DMS79 (cell line): ENCODE results near the gene TLN1.

ENCODE experiments used
- DNase-seq: peaks from one replicate; lab custom pipeline; 2025; lab: John Stamatoyannopoulos, UW

TLN1 gene

GRCh38 chr9:35684921-35685320 lies 47.1 kb downstream of the TLN1 start:
- no peak for DNase-seq

DNA sequence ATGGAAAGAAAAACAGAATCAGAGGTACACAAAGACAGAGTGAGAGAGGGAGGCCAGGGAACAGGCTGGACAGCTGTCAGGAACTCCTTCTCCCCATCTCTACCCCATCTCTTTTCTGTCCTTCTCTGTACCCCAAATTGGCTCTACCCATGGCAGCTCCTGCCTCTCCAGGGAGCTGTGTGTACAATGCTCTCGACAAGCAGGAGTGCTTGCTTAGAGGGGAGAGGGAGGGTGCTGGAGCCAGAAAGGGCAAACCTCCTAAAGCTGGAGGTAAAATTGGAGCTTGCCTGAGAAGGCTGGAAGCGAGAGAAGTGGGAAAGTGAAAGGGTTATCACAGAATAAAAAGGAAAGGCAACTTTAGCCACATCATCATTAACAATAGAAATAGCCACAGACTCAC lies 48.7 kb downstream of the TLN1 start:
- DNase-seq: no peak

GRCh38 chr9:35682520-35683315 lies 49.3 kb downstream of the TLN1 start:
- no peak for DNase-seq

DNA sequence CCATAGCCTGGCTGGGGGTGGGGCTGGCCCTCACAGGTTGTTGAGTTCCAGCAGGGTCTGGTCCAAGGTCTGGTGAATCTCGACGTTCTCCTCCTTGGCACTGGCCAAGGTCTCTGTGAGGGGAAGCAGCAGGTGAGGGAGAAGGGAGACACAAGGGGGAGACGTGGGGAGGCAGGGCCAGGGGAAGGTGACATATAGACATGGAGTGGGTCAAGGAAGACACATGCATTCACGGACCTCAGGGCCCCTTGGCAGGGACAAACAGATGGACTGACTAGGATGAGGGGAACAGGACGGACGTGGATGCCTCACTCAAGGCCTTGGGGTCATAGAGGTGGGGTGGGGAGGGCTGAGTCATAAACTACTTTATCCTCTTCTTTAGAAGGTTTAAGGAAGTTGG lies 49.9 kb downstream of the TLN1 start:
- no peak for DNase-seq

- DNase-seq: no peak
Observed at GRCh38 chr9:35681341-35682002, 50.5 kb downstream of the TLN1 start.

GRCh38 chr9:35680331-35681105 lies 51.5 kb downstream of the TLN1 start:
- no peak for DNase-seq

- DNase-seq: no peak
Observed at GRCh38 chr9:35679766-35680330, 52.1 kb downstream of the TLN1 start.

DNA sequence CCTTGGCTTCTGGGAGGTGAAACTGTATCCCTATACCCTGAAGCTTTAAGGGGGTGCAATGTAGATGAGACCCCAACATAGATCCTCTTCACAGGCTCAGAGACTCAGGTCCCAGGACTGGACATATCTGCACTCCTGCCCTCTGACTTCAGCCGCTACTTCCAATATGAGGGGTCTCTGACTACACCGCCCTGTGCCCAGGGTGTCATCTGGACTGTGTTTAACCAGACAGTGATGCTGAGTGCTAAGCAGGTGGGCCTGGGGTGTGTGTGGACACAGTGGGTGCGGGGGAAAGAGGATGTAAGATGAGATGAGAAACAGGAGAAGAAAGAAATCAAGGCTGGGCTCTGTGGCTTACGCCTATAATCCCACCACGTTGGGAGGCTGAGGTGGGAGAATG lies 52.9 kb downstream of the TLN1 start:
- no peak for DNase-seq

DNA sequence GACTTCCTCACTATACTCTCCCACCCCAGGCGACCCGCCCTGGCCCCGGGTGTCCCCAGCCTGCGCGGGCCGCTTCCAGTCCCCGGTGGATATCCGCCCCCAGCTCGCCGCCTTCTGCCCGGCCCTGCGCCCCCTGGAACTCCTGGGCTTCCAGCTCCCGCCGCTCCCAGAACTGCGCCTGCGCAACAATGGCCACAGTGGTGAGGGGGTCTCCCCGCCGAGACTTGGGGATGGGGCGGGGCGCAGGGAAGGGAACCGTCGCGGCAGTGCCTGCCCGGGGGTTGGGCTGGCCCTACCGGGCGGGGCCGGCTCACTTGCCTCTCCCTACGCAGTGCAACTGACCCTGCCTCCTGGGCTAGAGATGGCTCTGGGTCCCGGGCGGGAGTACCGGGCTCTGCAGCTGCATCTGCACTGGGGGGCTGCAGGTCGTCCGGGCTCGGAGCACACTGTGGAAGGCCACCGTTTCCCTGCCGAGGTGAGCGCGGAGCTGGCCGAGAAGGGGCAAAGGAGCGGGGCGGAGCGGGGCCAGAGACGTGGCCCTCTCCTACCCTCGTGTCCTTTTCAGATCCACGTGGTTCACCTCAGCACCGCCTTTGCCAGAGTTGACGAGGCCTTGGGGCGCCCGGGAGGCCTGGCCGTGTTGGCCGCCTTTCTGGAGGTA lies 56.1 kb downstream of the TLN1 start:
- DNase-seq: no peak

- DNase-seq: no peak
Observed at GRCh38 chr9:35675204-35675603, 56.8 kb downstream of the TLN1 start.

- DNase-seq: no peak
Observed at GRCh38 chr9:35674025-35674361, 58.0 kb downstream of the TLN1 start.

GRCh38 chr9:35673132-35674024 lies 58.6 kb downstream of the TLN1 start, which contains the start of gene CA9:
TSS of gene CA9 (plus strand) at chr9:35673928. CDS start at chr9:35673960, 32 bp downstream.
- peak; percentile 56 for DNase-seq

DNA sequence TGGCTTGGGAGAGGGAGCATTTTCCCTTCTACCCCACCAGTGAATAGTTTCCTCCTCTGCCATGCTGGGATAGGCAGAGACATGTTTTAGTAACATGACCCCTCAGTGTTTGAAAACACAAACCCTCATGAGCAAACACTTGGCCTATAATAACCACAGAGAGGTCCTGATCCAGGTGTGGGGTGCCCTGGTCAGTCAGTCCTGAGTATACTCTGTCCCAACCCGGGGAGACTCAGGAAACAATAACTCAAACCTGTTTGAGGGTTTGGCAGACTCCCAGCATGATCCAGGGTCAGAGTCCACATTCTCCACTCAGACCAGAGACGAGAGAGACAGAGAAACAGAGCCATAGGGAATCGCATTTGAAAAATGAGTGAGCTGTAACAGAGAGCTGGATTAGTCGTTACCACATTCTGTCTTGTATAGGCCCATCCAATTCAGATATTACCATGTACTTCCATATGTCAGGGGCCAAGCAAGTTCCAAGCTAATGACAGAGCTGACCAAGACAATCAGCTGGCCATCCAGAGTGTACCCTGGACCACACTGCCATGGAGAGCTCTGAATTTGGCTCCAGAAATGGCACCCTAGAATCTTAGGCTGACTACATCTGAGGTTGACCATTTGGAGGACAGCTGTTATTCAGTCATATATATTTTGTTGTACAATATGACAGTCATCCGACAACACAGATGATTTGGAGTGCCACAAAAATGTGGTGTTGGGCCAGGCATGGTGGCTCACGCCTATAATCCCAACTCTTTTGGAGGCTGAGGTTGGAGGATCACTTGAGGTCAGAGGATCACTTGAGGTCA lies 62.5 kb downstream of the TLN1 start:
- DNase-seq: no peak

- DNase-seq: no peak
Observed at GRCh38 chr9:35667939-35668338, 64.1 kb downstream of the TLN1 start.

DNA sequence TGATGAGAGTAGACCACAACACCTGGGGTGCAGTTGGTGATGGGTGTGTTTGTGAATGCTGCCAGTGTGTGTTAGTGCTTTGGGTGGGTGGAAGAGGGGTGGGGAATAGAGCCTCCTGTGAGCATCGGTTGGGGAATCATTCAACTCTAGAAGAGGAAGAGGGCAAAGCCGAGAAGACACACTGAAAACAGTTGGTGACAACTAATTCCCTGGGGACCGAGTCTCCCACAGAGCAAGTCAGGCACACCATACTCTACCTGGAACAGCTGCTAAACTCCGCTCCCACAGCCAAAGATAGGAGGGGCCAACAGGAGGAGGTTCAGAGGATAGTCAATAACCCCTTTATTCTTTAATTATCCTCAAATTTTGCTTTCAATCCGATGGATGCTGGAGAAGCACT lies 65.4 kb downstream of the TLN1 start:
- DNase-seq: no peak

- DNase-seq: no peak
Observed at GRCh38 chr9:35666045-35666444, 66.0 kb downstream of the TLN1 start.

DNA sequence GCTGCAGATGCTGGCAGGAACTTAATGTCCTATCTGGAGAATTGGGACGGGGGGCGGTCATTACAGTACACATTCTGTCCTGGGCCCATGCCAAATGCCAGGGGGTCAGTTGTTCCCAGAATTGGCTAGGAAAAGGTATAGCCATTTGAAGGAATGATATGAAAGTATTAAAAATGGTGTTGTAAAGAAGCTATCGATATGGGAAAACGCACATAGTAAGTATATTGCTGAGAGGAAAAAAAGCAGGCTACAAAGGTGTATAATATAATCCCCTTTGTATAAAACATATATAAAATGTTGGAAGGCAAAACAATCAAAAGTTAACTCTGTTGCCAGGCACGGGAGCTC lies 66.5 kb downstream of the TLN1 start:
- DNase-seq: no peak

GRCh38 chr9:35664531-35665470 lies 67.2 kb downstream of the TLN1 start, which contains the start of gene ARHGEF39:
TSS of gene ARHGEF39 (minus strand) at chr9:35665195. CDS start at chr9:35665169, 26 bp downstream.
- peak; percentile 74 for DNase-seq

DNA sequence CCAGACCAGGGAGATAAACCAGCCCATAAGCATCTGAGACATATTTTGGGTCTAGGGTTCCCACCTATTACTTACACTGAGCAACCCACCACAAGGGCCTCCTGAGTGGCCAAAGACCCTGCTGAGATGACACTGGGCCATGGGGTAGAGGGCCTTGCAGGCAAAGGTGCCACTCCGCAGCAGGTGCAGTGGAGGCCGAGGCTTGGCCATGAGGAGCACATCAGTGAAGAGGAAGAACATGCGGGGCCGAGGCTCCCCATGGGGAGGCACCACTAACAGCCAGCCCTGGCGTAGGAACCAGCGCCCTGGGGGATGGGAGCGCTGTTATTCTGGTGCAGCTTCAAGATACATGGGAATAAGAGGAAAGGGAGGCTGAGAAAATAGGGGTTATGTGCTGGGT lies 69.6 kb downstream of the TLN1 start:
- no peak for DNase-seq
